Ovary (tissue), 9 donors: ENCODE data around the gene TLR8. TPM values are rescaled to one million over a fixed set of nuclear protein-coding genes. Genes with fewer than 3 reads are reported as not detected.
A peak's percentile ranks its signal among the peaks of the same experiment; 100 is the strongest.

Source experiments
- DNase-seq, 5 donors: peaks; one replicate each; pipeline ENCODE4 v3.0.0-alpha.2; 2019 to 2020
- H3K27ac ChIP-seq, 2 donors: fragments of 200-600 bp; one replicate each; pipeline versions ENCODE4 v1.5.1 to v1.8.0; 2019 to 2022
- H3K27me3 ChIP-seq: fragments of 200-600 bp; one replicate; pipeline ENCODE4 v1.8.0; 2022
- H3K36me3 ChIP-seq: fragments of 200-600 bp; sonication (generic); one replicate; pipeline ENCODE4 v1.5.1; 2019
- H3K4me1 ChIP-seq: one replicate; pipeline ENCODE4 v1.8.1; 2013; ENCODE audit warnings: mild to moderate bottlenecking, moderate library complexity; ENCODE audit not compliant: insufficient read depth
- H3K4me3 ChIP-seq: fragments of 200-600 bp; sonication (generic); one replicate; pipeline ENCODE4 v1.5.1; 2017
- H3K9me3 ChIP-seq, 2 donors: fragments of 200-600 bp in 1 of 2; sonication (generic) in 1 of 2; one replicate each; pipeline versions ENCODE4 v1.5.1 to v1.8.1; 2013 to 2019; ENCODE audit warnings: mild to moderate bottlenecking in 1 of 2, moderate library complexity in 1 of 2
- EP300 ChIP-seq: sonication (generic); formaldehyde crosslinking; IDR thresholded peaks from one replicate; pipeline ENCODE4 v1.6.1; 2017; ENCODE audit warnings: antibody characterized with exemption
- POLR2A ChIP-seq: fragments of 450-650 bp; IDR thresholded peaks from one replicate; pipeline ENCODE4 v1.6.1; 2017; ENCODE audit warnings: antibody characterized with exemption, mild to moderate bottlenecking, moderate library complexity
- WGBS, 3 donors: extraction: QIAGEN DNeasy Blood & Tissue Kit in 1 of 3; methylation state at CpG; one replicate each; pipeline versions ENCODE4 v1.1.5 to v1.1.7; 2013 to 2017; 5-methylcytosine and 5-hydroxymethylcytosine counted together
- intact Hi-C, 4 donors: fragments of 100-400 bp; cut with DNase I; formaldehyde crosslinking; loops; one replicate each; pipeline versions ENCODE4 v1.11.0 to v1.15.1; 2022 to 2023
- polyA plus RNA-seq, 2 donors: library from polyadenylated mRNA; stranded (reverse); fragments of 200-250 nt in 1 of 2; fragments of 350-450 nt in 1 of 2; fragmentation: Illumina TruSeq in 1 of 2; extraction: RNeasy Lipid Tissue Mini Kit (QIAGEN cat#74804) in 1 of 2; gene quantifications; one replicate each; pipeline ENCODE4 v1.2.3, GENCODE V29; 2013 to 2014
- total RNA-seq, 7 donors: library from RNA; depleted of rRNA in 2 of 7; stranded (reverse); fragments of >200 nt in 2 of 7; fragmentation: NEBNext Ultra II Directional in 3 of 7; extraction: Animal tissue kit (Norgen Biotek cat#: 25700) in 3 of 7; gene quantifications; one replicate each; pipeline versions ENCODE4 v1.1.0 to v1.2.4, GENCODE V29; 2016 to 2023
- TF ChIP-seq, protein P1 (sequence below), 3 donors: fragments of 450-650 bp in 2 of 3; fragments of 200-600 bp in 1 of 3; IDR thresholded peaks; one replicate each; pipeline versions ENCODE4 v1.5.1 to v1.8.0; 2016 to 2022; ENCODE audit warnings: antibody characterized with exemption in 3 of 3, mild to moderate bottlenecking in 1 of 3
- donor health status: DM: no; HTN: no; CAD: no; lungs with moderate emphysema.
- donor health status: DM: no; HTN: no; CAD: no.
- donor health status: Bipolar disorder and iron deficiency.
- donor health status: DM: yes; HTN: yes; CAD: no.
- donor health status: DM: no; HTN: no; CAD: no.
- donor health status: DM: yes; HTN: yes; CAD: no.

The TLR8 gene
- total and polyA plus RNA-seq, 9 donors = 0.18 to 2.5 (median 0.30) TPM

DNA sequence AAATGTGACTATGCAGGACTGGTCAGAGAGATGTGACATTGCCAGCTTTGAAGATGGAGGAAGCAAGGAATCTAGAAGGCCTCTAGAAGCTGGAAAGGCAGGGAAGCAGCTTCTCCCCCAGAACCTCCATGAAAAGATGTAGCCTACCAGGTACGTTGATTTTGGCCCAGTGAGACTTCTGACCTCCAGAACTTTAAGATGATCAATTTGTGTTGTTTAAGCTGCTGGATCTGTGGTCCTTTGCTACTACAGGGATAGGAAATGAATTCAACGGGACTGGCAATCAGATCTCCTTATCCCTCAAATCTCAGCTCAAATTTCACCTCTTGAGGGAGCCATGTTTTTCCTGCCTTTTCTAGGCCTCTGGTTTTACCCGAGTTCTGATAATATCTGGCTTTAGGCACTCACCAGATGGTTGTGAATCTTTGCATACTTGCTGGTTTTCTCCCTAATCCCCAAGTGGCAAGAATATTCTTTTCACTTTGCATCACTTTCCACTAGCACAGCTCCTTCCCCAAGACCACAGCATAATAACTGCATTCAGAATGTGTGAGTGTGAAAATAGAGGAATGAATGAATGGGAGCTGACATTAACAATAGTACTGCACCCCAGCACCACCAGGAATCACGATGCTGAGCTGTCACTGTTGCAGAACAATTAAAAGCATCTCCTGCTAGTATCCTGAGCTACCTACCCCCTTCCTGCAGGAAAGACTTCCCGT, 42.9 kb downstream of the TLR8 start:
- Histone ChIP-seq H3K27ac (peak overlapping the region in 1 of 2 donors; percentile 64), H3K9me3 (no peaks in the 10 kb centered on the region), H3K4me1 (peaks cover 7% of the 10 kb centered on the region), H3K36me3 (no peaks in the 10 kb centered on the region), H3K27me3 (no peaks in the 10 kb centered on the region), H3K4me3 (no peak overlapping the region)
- TF ChIP-seq POLR2A (no peak), EP300 (no peak)
- TF ChIP-seq, protein P1, sequence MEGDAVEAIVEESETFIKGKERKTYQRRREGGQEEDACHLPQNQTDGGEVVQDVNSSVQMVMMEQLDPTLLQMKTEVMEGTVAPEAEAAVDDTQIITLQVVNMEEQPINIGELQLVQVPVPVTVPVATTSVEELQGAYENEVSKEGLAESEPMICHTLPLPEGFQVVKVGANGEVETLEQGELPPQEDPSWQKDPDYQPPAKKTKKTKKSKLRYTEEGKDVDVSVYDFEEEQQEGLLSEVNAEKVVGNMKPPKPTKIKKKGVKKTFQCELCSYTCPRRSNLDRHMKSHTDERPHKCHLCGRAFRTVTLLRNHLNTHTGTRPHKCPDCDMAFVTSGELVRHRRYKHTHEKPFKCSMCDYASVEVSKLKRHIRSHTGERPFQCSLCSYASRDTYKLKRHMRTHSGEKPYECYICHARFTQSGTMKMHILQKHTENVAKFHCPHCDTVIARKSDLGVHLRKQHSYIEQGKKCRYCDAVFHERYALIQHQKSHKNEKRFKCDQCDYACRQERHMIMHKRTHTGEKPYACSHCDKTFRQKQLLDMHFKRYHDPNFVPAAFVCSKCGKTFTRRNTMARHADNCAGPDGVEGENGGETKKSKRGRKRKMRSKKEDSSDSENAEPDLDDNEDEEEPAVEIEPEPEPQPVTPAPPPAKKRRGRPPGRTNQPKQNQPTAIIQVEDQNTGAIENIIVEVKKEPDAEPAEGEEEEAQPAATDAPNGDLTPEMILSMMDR (IDR thresholded peaks at IDR 0.05) = no peak
- 45 to 49% (median 47%) methylated on average over 5 of the region's 5 CpGs for WGBS, 3 donors
- intact Hi-C loops = loop anchor here in 1 of 4 donors (5.0 kb wide), 1 partner anchor 538 kb away; no protein-coding TSS in a partner anchor
- no peak for DNase-seq

- H3K4me1 ChIP-seq = peaks cover 7% of the 10 kb centered on the region
- TF ChIP-seq POLR2A = no peak
- TF ChIP-seq EP300 = no peak
- TF ChIP-seq, protein P1 (IDR thresholded peaks at IDR 0.05) = no peak
- intact Hi-C loops = loop anchor here in 1 of 4 donors (5.0 kb wide), 1 partner anchor 537 kb away; no protein-coding TSS in a partner anchor
- H3K9me3 ChIP-seq = no peaks in the 10 kb centered on the region
- WGBS, 3 donors = 43 to 49% (median 47%) methylated on average over 11 of the region's 11 CpGs
- peak; percentile 73 to 87 (median 74) for DNase-seq
- no peaks in the 10 kb centered on the region for H3K36me3 ChIP-seq
- H3K27ac ChIP-seq = peak overlapping the region in 1 of 2 donors; percentile 64
- H3K4me3 ChIP-seq = no peak overlapping the region
- no peaks in the 10 kb centered on the region for H3K27me3 ChIP-seq
These were observed 43.7 kb downstream of the TLR8 start for GRCh38 chrX:12949927-12950656.

DNA sequence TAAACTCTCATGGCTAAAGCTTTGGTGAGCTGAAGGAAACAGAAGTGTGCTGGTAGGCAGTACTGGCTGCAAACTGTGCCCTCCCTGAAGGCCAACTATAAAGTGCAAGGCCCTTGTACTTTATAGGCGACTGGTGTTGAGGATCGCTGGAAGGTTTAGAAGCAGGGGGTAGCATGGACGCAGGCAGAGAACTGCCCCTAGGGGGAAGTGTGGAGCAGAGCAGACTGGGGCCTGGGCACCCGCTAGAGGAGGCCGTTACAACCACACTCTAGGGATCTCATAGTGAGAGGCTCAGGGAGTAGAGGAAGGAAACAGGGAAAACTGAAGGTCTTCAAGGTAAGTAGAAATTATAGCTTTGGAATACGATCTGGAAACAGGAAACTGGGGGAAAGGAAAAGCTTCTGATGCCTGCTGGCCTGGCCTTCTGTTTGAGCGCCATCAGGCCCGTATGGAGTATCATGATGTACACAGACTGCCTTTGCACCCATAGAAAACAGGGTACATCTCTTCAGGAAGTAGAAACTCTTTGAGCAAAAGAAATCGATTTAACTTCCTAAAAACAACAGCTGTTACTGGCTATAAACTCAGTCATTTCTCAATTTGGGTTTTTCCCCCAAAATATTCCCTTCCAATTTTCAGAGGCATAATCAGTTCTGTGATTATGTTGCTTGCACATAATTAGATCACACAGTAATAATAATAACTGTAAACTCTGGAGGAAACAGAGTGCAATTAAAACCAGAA, 44.6 kb downstream of the TLR8 start:
- no peak overlapping the region for H3K4me3 ChIP-seq
- peaks cover 8% of the 10 kb centered on the region for H3K4me1 ChIP-seq
- TF ChIP-seq EP300 = no peak
- TF ChIP-seq POLR2A = no peak
- TF ChIP-seq, protein P1 (IDR thresholded peaks at IDR 0.05) = no peak
- no peak for DNase-seq
- no peaks in the 10 kb centered on the region for H3K9me3 ChIP-seq
- 56 to 60% (median 56%) methylated on average over 9 of the region's 9 CpGs for WGBS, 3 donors
- H3K27me3 ChIP-seq = no peaks in the 10 kb centered on the region
- intact Hi-C loops = no loop called here
- no peaks in the 10 kb centered on the region for H3K36me3 ChIP-seq
- no peak overlapping the region for H3K27ac ChIP-seq

DNA sequence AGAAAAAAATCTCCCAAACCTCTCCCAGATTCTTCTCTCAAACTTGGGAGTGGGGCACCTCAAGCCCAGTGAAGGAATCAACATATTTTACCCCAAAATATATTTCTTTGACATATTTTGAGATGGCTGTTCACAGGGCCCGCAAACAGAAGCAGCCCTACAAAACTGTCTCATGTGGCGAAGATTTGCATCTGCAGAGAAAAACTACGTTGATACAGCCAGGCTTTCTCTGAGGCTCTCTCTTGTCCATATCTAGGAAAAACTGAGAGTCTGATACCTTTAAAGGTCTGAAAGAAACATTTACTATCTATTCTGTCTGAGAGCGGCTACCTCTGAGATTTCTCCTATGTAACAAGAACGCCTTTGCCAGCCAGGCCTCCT, 45.2 kb downstream of the TLR8 start:
- no peaks in the 10 kb centered on the region for H3K9me3 ChIP-seq
- H3K4me3 ChIP-seq = no peak overlapping the region
- DNase-seq = no peak
- intact Hi-C loops = no loop called here
- TF ChIP-seq, protein P1 (IDR thresholded peaks at IDR 0.05) = no peak
- no peak for TF ChIP-seq POLR2A
- no peak for TF ChIP-seq EP300
- H3K27ac ChIP-seq = no peak overlapping the region
- 85 to 89% (median 85%) methylated on average over 5 of the region's 5 CpGs for WGBS, 3 donors
- H3K36me3 ChIP-seq = no peaks in the 10 kb centered on the region
- no peaks in the 10 kb centered on the region for H3K27me3 ChIP-seq
- H3K4me1 ChIP-seq = peaks cover 9% of the 10 kb centered on the region
